ENCODE results near the gene CACNA1D.

The CACNA1D gene

GRCh38 chr3:53819163-53819868, 324.9 kb downstream of the CACNA1D start:
- no peak for TF ChIP-seq ZFX (IDR thresholded peaks at IDR 0.05)
- no peak for TF ChIP-seq CTCF (conservative IDR thresholded peaks at IDR 0.05)
- no peak overlapping the region for H3K27ac ChIP-seq

- H3K27ac ChIP-seq, result no peak overlapping the region
- TF ChIP-seq CTCF (conservative IDR thresholded peaks at IDR 0.05) (no peak), ZFX (IDR thresholded peaks at IDR 0.05) (no peak)
Observed at GRCh38 chr3:53820084-53820483, 325.7 kb downstream of the CACNA1D start.

GRCh38 chr3:53820756-53821580, 326.6 kb downstream of the CACNA1D start:
- no peak for TF ChIP-seq CTCF (conservative IDR thresholded peaks at IDR 0.05)
- no peak for TF ChIP-seq ZFX (IDR thresholded peaks at IDR 0.05)
- no peak overlapping the region for H3K27ac ChIP-seq

GRCh38 chr3:53821631-53822121, 327.3 kb downstream of the CACNA1D start:
- H3K27ac ChIP-seq, result no peak overlapping the region
- TF ChIP-seq CTCF (conservative IDR thresholded peaks at IDR 0.05) (no peak), ZFX (IDR thresholded peaks at IDR 0.05) (no peak)

DNA sequence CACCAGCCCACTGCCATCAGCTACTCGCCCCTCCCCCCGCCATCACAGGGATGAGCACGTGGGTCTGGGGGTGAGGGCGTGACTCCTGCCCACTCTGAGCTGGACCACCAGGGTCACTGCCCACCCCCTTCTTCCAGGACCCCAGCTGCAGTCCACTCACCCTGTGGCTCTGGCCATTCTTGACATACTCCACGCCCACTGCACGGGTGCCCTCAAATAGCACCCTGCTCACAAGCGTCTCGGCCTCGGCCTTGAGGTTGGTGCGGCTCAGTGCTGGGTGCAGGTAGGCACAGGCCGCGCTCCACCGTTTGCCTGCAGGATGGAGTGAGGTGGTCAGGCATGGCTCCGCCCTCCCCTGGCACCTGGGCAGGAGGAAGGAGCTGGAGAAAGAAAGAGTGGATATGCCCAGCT, 327.9 kb downstream of the CACNA1D start:
- no peak overlapping the region for H3K27ac ChIP-seq
- no peak for TF ChIP-seq ZFX (IDR thresholded peaks at IDR 0.05)
- no peak for TF ChIP-seq CTCF (conservative IDR thresholded peaks at IDR 0.05)

DNA sequence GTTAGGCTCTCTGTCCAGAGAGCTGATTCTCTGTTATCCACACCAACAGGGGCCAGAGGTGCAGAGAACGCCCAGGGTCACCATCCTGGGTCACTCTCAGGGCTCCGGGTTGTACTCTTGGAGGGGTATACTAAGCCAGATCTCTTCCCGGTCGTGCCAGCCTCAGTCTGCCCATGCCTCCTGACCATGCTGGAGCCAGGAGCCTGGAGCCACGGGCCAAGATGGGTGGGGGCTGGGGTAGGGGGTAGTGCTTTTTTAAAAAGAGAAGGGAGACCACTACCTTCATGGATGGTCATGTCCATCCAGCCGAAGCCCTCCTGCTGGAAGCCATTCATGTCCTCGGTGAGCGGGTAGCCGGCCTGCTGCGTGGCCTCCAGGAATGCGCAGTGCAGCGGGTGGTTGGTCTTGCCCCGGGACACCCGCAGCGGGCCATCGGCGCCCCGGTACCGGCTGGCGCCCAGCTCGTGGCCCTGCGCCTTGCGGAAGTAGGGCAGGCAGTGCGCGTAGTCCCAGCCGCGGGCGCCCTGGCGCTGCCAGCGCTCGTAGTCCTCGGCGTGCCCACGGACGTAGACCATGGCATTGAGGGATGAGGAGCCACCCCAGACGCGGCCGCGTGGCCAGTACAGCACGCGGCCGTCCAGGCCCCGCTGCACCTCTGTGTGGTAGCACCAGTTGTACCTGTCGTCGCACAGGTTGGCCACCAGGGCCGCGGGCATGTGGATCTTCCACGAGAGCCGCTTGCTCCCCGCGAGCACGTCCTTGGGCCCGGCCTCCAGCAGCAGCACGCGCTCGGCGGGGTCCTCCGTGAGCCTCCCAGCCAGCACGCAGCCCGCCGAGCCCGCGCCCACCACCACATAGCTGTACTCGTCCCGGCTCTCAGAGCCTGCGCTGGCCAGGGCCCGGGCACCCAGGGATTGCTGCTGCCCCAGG, 328.9 kb downstream of the CACNA1D start:
- H3K27ac ChIP-seq, result no peak overlapping the region
- TF ChIP-seq CTCF (conservative IDR thresholded peaks at IDR 0.05) (no peak), ZFX (IDR thresholded peaks at IDR 0.05) (no peak)

Measured in C4-2B (cell line).